Sciatic nerve (tissue), 2 donors: ENCODE data around the gene LGR5. TPM values are rescaled to one million over a fixed set of nuclear protein-coding genes. Genes with fewer than 3 reads are reported as not detected.

ENCODE experiments used
- ATAC-seq: fragments of 200-7000 bp; cut with Tn5 transposase; one replicate; pipeline ENCODE4 v1.9.1; 2020; ENCODE audit warnings: mild to moderate bottlenecking, moderate library complexity
- DNase-seq: peaks from one replicate; pipeline ENCODE4 v3.0.0-alpha.2; 2020; ENCODE audit warnings: low spot score
- intact Hi-C: fragments of 100-400 bp; cut with DNase I; formaldehyde crosslinking; loops from one replicate; pipeline ENCODE4 v1.14.2; 2022
- total RNA-seq: library from RNA; stranded (reverse); fragmentation: NEBNext Ultra II Directional; extraction: Animal tissue kit (Norgen Biotek cat#: 25700); gene quantifications from one replicate; pipeline ENCODE4 v1.2.1, GENCODE V29; 2021
- donor health status: DM: no; HTN: no; CAD: no.
- donor health status: DM: no; HTN: no; CAD: no.

Gene LGR5
- total RNA-seq, 1 donor from 2014 or later = 2.3 TPM

GRCh38 chr12:71626768-71627167 lies 187.2 kb downstream of the LGR5 start:
- ATAC-seq = no peak
- intact Hi-C loops = no loop called here
- DNase-seq = no peak

DNA sequence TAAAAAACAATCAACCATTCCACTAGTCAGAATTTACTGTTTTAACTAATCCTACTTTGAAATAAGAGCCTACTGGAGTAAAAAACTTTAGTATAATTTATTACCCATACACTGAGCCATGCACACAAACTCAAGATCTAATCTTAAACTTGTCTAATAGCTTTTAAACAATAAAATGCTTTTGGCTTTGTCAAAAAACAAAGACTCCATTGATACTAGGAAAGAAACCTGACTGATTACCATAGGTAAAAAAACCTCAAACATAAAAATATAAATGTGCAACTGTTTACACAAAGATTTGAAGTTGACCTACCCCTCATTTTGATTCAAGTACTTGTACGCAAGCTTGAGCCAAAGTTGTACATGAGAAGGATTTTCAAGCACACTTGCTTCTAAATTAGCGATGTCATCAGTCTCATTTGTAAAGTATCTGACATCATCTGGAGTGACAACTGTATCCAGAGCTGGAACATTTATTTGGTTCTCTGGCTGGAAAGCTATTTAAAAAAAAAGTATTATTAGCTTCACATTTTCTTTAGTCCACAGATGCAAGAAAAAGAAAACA lies 187.9 kb downstream of the LGR5 start:
- ATAC-seq (no peak), DNase-seq (no peak)
- intact Hi-C loops = no loop called here

Other genes starting within 250 kb of the LGR5 start
- 85.4 TPM for gene ZFC3H1, start 224.1 kb downstream of the LGR5 start, total RNA-seq
- gene THAP2, start 224.5 kb downstream of the LGR5 start, total RNA-seq = 5.8 TPM
- 20.7 TPM for gene TMEM19, start 246.3 kb downstream of the LGR5 start, total RNA-seq